Measurements from ENCODE around the gene AMOTL2. TPM values are rescaled to one million over a fixed set of nuclear protein-coding genes. Genes with fewer than 3 reads are reported as not detected.

AMOTL2 gene
- total RNA-seq, 1 experiment from 2014 or later, result 30.9 TPM

DNA sequence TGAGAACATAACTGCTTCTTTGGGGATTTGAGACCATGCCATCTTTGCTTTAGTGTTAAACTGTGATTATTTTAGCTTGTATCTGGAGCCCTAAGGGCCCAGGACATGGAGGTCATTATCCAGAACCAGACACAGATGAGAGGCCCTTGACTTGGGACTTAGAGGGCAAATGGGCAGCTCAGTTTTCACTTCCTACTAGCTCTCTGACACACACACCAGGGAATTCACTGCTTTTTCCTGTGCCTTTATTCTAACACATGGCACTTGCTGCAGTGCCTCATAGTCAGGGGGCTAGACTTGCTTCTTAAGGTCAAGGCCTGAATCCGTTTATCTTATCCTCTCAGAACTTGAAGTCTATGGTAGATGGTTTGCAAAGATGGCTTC is 33.3 kb downstream of the AMOTL2 start:
- no peaks in the 10 kb centered on the region; a peak in 1 of 7 replicates for H3K36me3 Mint-ChIP-seq (ENCODE audit: insufficient read depth in 1 of 3, low read depth in 3 of 3)
- no peak overlapping the region for H3K9ac ChIP-seq (ENCODE audit: extremely low read depth, insufficient read length, low read length)

More for the DNA sequence above, 33.3 kb downstream of the AMOTL2 start:
- H3K27ac Mint-ChIP-seq, result no peak overlapping the region; a peak in 1 of 7 replicates
- H3K9me3 Mint-ChIP-seq, result no peaks in the 10 kb centered on the region
- Histone ChIP-seq H3K4me2 (ENCODE audit: insufficient read depth, insufficient read length, low read length) (no peak overlapping the region), H2BK120ac (ENCODE audit: low read depth, low read length, poor library complexity, severe bottlenecking) (no peak overlapping the region), H4K20me1 (ENCODE audit: control insufficient read depth, insufficient read depth, insufficient read length) (no peaks in the 10 kb centered on the region), H2BK12ac (ENCODE audit: insufficient read length, low read depth, low read length) (no peak overlapping the region), H4K91ac (ENCODE audit: insufficient read length, low read depth, low read length) (no peak overlapping the region), H4K5ac (ENCODE audit: insufficient read length, low read depth, low read length) (no peak overlapping the region), H3K23ac (ENCODE audit: insufficient read length, low read depth, low read length) (no peak overlapping the region), H3K4ac (ENCODE audit: low read depth, low read length) (no peak overlapping the region), H2AK5ac (ENCODE audit: insufficient read length, low read length) (no peak overlapping the region), H2AFZ (ENCODE audit: low read length) (no peak overlapping the region), H3K18ac (ENCODE audit: insufficient read length, low read depth, low read length) (no peak overlapping the region), H2BK5ac (ENCODE audit: insufficient read length, low read length) (no peak overlapping the region), H3K9me3 (ENCODE audit: control insufficient read depth, low read depth, low read length) (no peaks in the 10 kb centered on the region), H3T11ph (ENCODE audit: low read length) (no peak overlapping the region), H2BK20ac (ENCODE audit: low read depth, low read length, poor library complexity, severe bottlenecking) (no peak overlapping the region), H3K56ac (ENCODE audit: insufficient read length, low read depth, low read length) (no peak overlapping the region), H4K8ac (replicated peaks; ENCODE audit: insufficient read length, low read depth, low read length) (no peak overlapping the region), H3K14ac (ENCODE audit: insufficient read depth, low read length) (no peak overlapping the region), H3K79me1 (ENCODE audit: insufficient read depth, low read depth, low read length, poor library complexity, severe bottlenecking) (no peaks in the 10 kb centered on the region), H3K23me2 (ENCODE audit: insufficient read length, low read depth, low read length, poor library complexity, severe bottlenecking) (no peaks in the 10 kb centered on the region), H3K79me2 (ENCODE audit: insufficient read depth, low read length) (no peaks in the 10 kb centered on the region), H3K4me1 (ENCODE audit: insufficient read depth, low read length) (no peaks in the 10 kb centered on the region), H3K27me3 (ENCODE audit: insufficient read depth, low read length) (no peaks in the 10 kb centered on the region), H2BK15ac (ENCODE audit: low read depth, low read length) (no peak overlapping the region), H3K27ac (ENCODE audit: insufficient read length, low read depth, low read length) (no peak overlapping the region)
- peaks cover 6% of the 10 kb centered on the region for H3K27me3 Mint-ChIP-seq (ENCODE audit: low read depth)
- no peak for DNase-seq
- H3K4me3 Mint-ChIP-seq, result no peak overlapping the region
- peaks cover 5 to 16% of the 10 kb centered on the region in 2 experiments; a peak in 3 of 4 replicates for H3K4me1 Mint-ChIP-seq
- no CpG with 5 or more reads among the region's 1 CpG for WGBS (ENCODE audit: extremely low coverage, insufficient read length, low lambda C conversion rate)
- TF ChIP-seq, protein P1, sequence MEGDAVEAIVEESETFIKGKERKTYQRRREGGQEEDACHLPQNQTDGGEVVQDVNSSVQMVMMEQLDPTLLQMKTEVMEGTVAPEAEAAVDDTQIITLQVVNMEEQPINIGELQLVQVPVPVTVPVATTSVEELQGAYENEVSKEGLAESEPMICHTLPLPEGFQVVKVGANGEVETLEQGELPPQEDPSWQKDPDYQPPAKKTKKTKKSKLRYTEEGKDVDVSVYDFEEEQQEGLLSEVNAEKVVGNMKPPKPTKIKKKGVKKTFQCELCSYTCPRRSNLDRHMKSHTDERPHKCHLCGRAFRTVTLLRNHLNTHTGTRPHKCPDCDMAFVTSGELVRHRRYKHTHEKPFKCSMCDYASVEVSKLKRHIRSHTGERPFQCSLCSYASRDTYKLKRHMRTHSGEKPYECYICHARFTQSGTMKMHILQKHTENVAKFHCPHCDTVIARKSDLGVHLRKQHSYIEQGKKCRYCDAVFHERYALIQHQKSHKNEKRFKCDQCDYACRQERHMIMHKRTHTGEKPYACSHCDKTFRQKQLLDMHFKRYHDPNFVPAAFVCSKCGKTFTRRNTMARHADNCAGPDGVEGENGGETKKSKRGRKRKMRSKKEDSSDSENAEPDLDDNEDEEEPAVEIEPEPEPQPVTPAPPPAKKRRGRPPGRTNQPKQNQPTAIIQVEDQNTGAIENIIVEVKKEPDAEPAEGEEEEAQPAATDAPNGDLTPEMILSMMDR (conservative IDR thresholded peaks at IDR 0.05), result no peak

All from H9 (cell line).